Fibroblast of lung (primary cell): ENCODE results near the gene EFCAB12. TPM values are rescaled to one million over a fixed set of nuclear protein-coding genes. Genes with fewer than 3 reads are reported as not detected.

ENCODE experiments used
- DNase-seq, 2 donors: peaks; one replicate each; pipeline versions ENCODE4 v3.0.0 to v3.0.0-alpha.2; 2010; ENCODE audit warnings: low read depth in 2 of 2
- H2AFZ ChIP-seq: 2 replicates; pipeline ENCODE4 v1.5.1; 2012; ENCODE audit warnings: low read length, control low read depth, inconsistent platforms
- H3K27ac ChIP-seq: 2 replicates; pipeline ENCODE4 v1.5.1; 2011; ENCODE audit warnings: low read length, control low read depth; ENCODE audit not compliant: insufficient read depth
- H3K27me3 ChIP-seq: 2 replicates; pipeline ENCODE4 v1.5.1; 2011; ENCODE audit warnings: mild to moderate bottlenecking, low read length; ENCODE audit not compliant: control insufficient read depth, insufficient read depth
- H3K36me3 ChIP-seq: 2 replicates; pipeline ENCODE4 v1.5.1; 2011; ENCODE audit warnings: low read length; ENCODE audit not compliant: control insufficient read depth, insufficient read depth
- H3K4me1 ChIP-seq: 2 replicates; pipeline ENCODE4 v1.5.1; 2011; ENCODE audit warnings: low read length; ENCODE audit not compliant: control insufficient read depth, insufficient read depth; ENCODE audit errors: extremely low read depth
- H3K4me2 ChIP-seq: 2 replicates; pipeline ENCODE4 v1.5.1; 2011; ENCODE audit warnings: low read length, control low read depth; ENCODE audit not compliant: insufficient read depth; ENCODE audit errors: extremely low read depth
- H3K4me3 ChIP-seq, 4 experiments: fragments of 200-600 bp in 1 of 4; sonication (generic) in 1 of 4; replicated peaks in 1 of 4; 2 replicates each; pipeline ENCODE4 v1.5.1; 2011 to 2016; ENCODE audit warnings: low read length in 4 of 4, low read depth in 3 of 4, mild to moderate bottlenecking in 3 of 4, control low read depth in 2 of 4, inconsistent platforms in 1 of 4, mixed read lengths in 1 of 4; ENCODE audit not compliant: insufficient read depth in 1 of 4; ENCODE audit errors: control extremely low read depth in 1 of 4
- H3K79me2 ChIP-seq: 2 replicates; pipeline ENCODE4 v1.5.1; 2012; ENCODE audit warnings: mild to moderate bottlenecking, low read length, inconsistent platforms; ENCODE audit not compliant: control insufficient read depth, insufficient read depth
- H3K9ac ChIP-seq: 2 replicates; pipeline ENCODE4 v1.5.1; 2011; ENCODE audit warnings: mild to moderate bottlenecking, low read length, control low read depth; ENCODE audit not compliant: insufficient read depth
- H3K9me3 ChIP-seq: 2 replicates; pipeline ENCODE4 v1.5.1; 2012; ENCODE audit warnings: low read depth, low read length; ENCODE audit not compliant: control insufficient read depth, insufficient read depth
- H4K20me1 ChIP-seq: 2 replicates; pipeline ENCODE4 v1.5.1; 2011; ENCODE audit warnings: low read length; ENCODE audit not compliant: control insufficient read depth, insufficient read depth; ENCODE audit errors: extremely low read depth
- CTCF ChIP-seq, 2 donors: IDR thresholded peaks in 1 of 2; conservative IDR thresholded peaks in 1 of 2; 1 replicate in 1 of 2; 2 replicates in 1 of 2; pipeline ENCODE4 v1.5.1; 2011 to 2012; ENCODE audit warnings: low read length in 2 of 2, control low read depth in 1 of 2, inconsistent platforms in 1 of 2, low read depth in 1 of 2, mild to moderate bottlenecking in 1 of 2
- EZH2 ChIP-seq: IDR thresholded peaks from 2 replicates; pipeline ENCODE4 v1.5.1; 2012; ENCODE audit warnings: low read length, control low read depth, mild to moderate bottlenecking; ENCODE audit errors: missing control alignments
- polyA plus RNA-seq, 2 donors: library from polyadenylated mRNA; depleted of rRNA in 1 of 2; stranded (reverse) in 1 of 2; unstranded in 1 of 2; fragments of >200 nt; gene quantifications; 2 replicates each; pipeline ENCODE4 v1.2.1, GENCODE V29; 2011 to 2012; ENCODE audit warnings: missing spikeins in 1 of 2
- total RNA-seq: library from RNA; depleted of rRNA; stranded (reverse); fragments of >200 nt; gene quantifications from 2 replicates; pipeline ENCODE4 v1.2.1, GENCODE V29; 2014

Gene EFCAB12
- total and polyA plus RNA-seq, 2 donors (not counting 1 experiment from before 2014, with no cell fraction given): 0.17 TPM; not detected in 1

GRCh38 chr3:129422897-129423296 lies 5.5 kb downstream of the EFCAB12 start:
- Histone ChIP-seq H3K9ac (no peak overlapping the region), H3K4me1 (no peaks in the 10 kb centered on the region), H3K79me2 (no peaks in the 10 kb centered on the region), H3K27me3 (no peaks in the 10 kb centered on the region), H3K9me3 (no peaks in the 10 kb centered on the region), H3K36me3 (no peaks in the 10 kb centered on the region), H3K27ac (no peak overlapping the region), H4K20me1 (no peaks in the 10 kb centered on the region), H3K4me2 (no peak overlapping the region), H3K4me3 (no peak overlapping the region), H2AFZ (no peak overlapping the region)
- no peak for DNase-seq
- TF ChIP-seq EZH2 (no peak), CTCF (conservative IDR thresholded peaks at IDR 0.05 in 1 of 2, IDR thresholded peaks at IDR 0.05 in 1 of 2; ENCODE audit: low read depth in 1 of 2, low read length in 2 of 2) (no peak)

GRCh38 chr3:129421988-129422745 lies 6.3 kb downstream of the EFCAB12 start:
- Histone ChIP-seq H3K36me3 (no peaks in the 10 kb centered on the region), H3K27me3 (no peaks in the 10 kb centered on the region), H3K79me2 (no peaks in the 10 kb centered on the region), H3K4me3 (no peak overlapping the region), H3K9ac (no peak overlapping the region), H2AFZ (no peak overlapping the region), H3K27ac (no peak overlapping the region), H3K4me2 (no peak overlapping the region), H4K20me1 (no peaks in the 10 kb centered on the region), H3K4me1 (no peaks in the 10 kb centered on the region), H3K9me3 (no peaks in the 10 kb centered on the region)
- DNase-seq: no peak
- TF ChIP-seq CTCF (conservative IDR thresholded peaks at IDR 0.05 in 1 of 2, IDR thresholded peaks at IDR 0.05 in 1 of 2; ENCODE audit: low read depth in 1 of 2, low read length in 2 of 2) (peak in 1 of 2 donors; percentile 30), EZH2 (no peak)

GRCh38 chr3:129421236-129421883 lies 7.1 kb downstream of the EFCAB12 start:
- no peaks in the 10 kb centered on the region for H3K79me2 ChIP-seq
- no peak overlapping the region for H3K27ac ChIP-seq
- no peaks in the 10 kb centered on the region for H4K20me1 ChIP-seq
- no peak overlapping the region for H3K4me2 ChIP-seq
- H3K9me3 ChIP-seq: no peaks in the 10 kb centered on the region
- DNase-seq: no peak
- no peaks in the 10 kb centered on the region for H3K36me3 ChIP-seq
- H3K27me3 ChIP-seq: no peaks in the 10 kb centered on the region
- H3K4me1 ChIP-seq: no peaks in the 10 kb centered on the region
- TF ChIP-seq CTCF (conservative IDR thresholded peaks at IDR 0.05 in 1 of 2, IDR thresholded peaks at IDR 0.05 in 1 of 2; ENCODE audit: low read depth in 1 of 2, low read length in 2 of 2): no peak
- no peak overlapping the region for H3K4me3 ChIP-seq
- H2AFZ ChIP-seq: no peak overlapping the region
- H3K9ac ChIP-seq: no peak overlapping the region
